NCI-H82 treated with DMSO at 0.1 percent for 48 hours (cell line): ENCODE measurements around the gene PROX2.

Experiments
- DNase-seq: peaks from one replicate; lab custom pipeline; 2025; ENCODE audit not compliant: unreplicated experiment; lab: John Stamatoyannopoulos, UW

PROX2 gene

DNA sequence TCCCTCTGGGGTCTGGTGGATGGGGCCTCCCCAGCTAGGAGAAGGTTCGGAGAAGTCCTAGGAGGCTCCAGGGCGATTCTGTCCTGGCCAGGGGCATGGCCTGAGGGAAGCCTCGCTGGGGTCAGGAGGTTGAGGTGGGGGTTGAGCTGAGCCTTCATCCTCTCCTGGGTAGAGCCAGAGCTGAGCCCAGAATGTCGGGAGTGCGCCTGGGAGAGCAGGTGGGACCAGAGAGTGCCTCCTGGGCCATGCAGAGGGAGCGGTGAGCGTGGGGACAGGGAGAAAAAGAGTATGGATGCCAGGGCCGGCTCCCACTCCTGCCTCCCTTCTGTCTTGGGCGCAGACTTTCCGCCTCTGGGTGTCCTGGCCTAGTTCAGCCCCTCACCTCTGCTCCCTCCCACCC lies 34.0 kb upstream of the PROX2 start:
- no peak for DNase-seq

GRCh38 chr14:74909501-74909900 lies 33.6 kb upstream of the PROX2 start:
- no peak for DNase-seq

GRCh38 chr14:74908861-74909341 lies 33.0 kb upstream of the PROX2 start:
- DNase-seq: no peak

GRCh38 chr14:74907744-74908143 lies 31.8 kb upstream of the PROX2 start:
- DNase-seq: no peak

DNA sequence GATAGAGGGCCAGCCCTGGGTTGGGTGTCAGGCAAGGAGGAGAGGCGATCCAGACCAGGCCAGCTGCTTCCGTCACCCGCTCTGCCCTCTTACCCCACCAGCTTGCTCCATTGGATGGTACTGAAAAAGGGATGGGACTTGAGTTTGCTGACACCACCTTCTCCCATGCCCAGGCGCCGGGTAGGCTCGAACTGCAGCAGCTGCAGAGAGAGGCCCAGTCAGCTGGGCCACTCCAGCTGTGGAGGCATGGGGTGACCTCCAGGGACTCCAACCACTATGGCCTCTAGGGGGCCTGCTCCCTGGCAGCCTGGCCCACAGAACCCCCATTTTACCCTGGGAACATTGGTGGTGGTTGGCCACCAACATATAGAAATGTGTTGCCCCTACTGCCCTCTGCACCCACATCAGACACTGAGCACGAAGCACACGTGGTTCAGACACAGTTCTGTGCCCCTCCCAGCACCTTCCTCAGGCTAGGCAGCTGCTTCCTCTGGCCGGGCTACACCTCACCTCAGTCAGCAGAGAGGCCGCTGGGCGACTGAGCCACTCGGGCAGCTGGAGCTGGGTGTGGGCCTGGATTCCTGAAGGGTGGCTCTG lies 31.1 kb upstream of the PROX2 start:
- DNase-seq: no peak

DNA sequence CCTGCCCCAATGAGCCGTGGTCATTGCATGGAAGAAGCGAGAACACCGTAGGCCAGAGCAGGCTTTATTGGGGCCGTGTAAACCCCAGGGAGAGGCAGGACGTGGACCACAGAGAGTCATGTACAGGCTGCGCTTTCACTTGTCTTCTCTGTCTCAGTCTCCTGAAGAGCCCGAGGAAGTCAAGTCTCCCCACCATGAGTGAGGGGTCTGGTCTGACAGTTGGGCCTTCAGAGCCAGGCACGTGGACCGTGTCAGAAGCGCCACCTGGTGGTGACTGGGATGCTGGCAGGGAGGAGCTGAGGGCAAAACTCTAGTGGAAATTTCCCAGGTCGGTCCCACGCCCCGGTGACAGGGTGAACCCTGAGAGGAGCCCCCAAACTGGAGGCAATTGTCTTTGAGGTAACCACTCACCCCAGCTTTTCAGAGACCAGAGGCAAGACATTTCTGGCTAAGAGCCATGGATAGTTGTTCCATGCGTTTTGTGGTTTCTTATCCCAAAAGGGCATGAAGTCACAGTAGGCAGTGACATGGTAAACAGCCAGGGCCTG lies 29.7 kb upstream of the PROX2 start:
- DNase-seq: no peak

GRCh38 chr14:74904635-74905503 lies 28.9 kb upstream of the PROX2 start:
- DNase-seq: no peak

DNA sequence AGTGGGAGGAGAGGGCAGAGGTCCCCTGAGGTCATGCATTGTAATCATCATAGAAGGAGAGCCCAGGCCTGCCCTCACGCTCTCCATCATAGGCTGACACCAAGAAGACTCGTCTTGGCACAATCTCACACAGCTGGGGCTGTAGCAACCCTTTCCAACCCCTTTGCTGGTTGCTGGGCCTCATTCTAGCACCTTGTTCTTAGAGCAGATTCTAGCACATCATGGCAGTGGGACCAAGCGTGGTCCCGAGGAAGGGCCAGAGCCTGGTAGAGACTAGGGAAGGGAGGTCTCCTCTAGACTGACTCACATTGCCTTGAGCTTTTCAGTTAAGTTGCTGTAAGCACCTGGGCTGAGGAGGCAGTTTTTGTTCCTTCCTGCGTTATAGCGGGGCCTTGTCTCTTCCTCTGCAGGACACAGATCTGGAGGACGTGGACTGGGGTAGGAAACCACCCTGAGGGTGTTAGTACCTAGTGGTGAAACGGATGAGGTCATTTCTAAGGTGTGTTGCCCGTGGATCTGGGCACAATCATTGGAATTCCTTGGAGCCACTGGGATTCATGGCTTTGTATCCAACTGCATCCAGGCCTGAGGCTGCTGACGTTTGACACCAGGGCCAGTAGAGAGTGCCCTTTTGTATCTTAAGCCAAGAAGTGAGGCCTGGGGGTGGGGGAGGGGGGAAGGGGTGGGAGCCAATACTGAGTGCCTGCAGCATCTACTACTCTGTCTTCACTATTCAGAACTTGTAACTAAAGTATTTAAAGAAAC lies 27.2 kb upstream of the PROX2 start:
- no peak for DNase-seq

- DNase-seq: no peak
Measured at GRCh38 chr14:74898694-74899093, 22.7 kb upstream of the PROX2 start.

GRCh38 chr14:74898083-74898482 lies 22.1 kb upstream of the PROX2 start:
- no peak for DNase-seq

- DNase-seq: no peak
Measured at GRCh38 chr14:74897642-74898041, 21.7 kb upstream of the PROX2 start.

DNA sequence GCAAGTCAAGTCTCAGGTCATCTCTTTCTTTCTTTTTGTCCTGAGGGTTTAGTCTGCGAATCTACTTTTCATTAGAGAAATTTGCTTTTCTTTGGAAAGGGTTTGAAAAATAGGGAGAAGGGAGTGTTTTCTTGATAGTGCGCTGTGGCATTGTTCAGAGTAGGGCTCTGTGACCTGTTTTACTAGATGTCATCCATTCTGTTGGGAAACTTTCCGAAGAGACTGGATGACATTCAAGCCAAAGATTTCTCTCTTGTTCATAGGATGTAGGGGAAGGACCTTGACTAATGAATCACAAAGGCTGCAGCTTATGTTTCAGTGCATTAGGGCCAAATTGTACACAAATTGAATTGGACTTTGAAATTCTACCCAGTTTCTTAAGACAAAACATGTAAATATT lies 20.5 kb upstream of the PROX2 start:
- no peak for DNase-seq

DNA sequence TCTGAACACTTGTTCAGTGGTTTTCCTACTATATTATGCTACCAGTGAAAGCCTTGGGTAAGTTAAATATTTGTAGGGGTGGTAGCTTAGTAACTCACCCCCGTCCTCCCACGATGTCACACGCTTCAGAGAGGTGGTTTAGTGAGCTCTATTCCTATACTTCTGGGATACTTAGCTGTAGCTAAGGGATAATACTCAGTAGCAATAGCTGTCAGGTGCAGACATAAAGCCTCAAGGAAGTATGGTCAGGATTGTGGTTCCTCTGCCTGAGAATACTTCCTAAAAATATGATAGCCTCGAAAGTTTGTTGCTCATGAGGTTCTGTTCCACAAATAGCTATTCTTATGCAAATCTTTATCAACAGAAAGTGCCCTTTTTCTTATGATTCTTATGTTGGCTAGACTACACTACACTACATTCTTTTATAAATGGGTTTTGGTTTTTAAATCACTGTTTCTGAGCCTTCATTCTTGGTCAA lies 17.7 kb upstream of the PROX2 start:
- no peak for DNase-seq

DNA sequence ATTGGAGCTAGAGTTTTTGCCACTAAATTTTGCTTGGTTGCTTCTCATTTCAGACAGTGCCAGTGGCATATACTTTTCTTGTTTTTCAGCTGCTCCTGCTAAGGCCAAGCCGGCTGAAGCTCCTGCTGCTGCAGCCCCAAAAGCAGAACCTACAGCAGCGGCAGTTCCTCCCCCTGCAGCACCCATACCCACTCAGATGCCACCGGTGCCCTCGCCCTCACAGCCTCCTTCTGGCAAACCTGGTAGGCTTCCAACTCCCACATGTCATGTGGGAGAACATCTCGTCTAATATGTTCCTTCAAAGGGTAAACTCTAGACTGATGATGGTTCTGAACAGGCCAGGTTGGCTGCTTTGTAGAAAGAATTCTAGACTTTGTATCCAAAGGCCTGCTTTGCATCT lies 16.8 kb upstream of the PROX2 start:
- DNase-seq: no peak

GRCh38 chr14:74891870-74892269 lies 15.9 kb upstream of the PROX2 start:
- DNase-seq: no peak

DNA sequence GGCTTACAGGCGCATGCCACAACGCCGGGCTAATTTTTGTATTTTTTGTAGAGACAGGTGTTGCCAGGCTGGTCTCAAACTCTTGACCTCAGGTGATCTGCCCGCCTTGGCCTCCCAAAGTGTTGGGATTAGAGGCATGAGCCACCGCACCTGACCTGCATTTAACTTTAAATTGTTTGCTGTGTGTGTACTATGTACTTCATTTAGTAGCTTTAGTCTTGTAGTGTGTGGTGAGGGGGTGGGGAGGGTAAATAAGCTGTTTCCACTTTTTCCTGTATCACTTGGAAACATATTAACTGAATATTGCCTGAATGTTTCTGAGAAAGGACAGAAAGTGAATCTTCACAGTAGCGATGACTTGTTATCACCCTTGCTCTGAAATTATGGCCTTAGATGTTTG lies 14.3 kb upstream of the PROX2 start:
- DNase-seq: no peak

DNA sequence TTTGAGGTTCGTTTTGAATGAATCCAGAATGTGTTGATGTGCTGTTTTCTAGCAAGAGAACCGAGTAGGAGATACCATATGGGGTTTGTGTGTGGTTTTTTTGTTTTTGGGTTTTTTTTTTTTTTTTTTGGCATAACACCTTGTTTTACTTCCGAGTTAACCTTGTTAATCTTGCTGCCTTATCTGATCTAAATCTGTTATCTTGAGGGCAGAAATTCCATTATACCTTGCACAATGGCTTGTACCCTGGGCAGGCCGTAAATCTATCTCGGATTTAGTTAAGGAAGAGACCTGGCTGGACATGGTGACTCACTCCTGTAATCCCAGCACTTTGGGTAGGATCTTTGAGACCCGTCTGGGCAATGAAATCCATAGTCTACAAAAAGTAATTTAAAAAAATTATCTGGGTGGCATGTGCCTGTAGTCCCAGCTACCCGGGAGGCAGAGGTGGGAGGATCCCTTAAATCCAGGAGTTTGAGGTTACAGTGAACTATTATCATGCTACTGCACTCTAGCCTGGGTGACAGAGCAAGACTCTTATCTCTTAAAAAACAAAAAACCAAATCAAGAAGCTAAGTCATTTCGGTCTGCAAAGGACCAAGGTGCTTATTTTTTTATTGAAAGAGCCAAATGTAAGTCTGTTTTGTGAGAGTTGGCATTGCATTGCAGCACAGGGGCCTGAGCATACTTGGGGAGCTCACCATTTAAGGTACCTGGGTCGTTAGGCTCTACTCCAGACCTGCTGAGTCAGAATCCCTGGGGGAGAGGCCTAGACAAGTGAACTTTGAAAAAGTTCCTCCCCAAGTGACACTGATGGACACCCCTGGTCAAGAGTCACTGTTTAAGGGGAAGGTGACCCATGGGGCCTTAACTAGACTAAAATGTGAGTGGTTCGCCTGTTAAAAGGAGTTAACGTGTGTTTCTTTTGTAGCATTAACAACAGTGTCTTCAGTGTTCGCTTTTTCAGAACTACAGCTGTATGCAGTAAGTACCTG lies 12.5 kb upstream of the PROX2 start:
- DNase-seq: no peak

- no peak for DNase-seq
Measured at GRCh38 chr14:74886001-74886400, 10.1 kb upstream of the PROX2 start.

DNA sequence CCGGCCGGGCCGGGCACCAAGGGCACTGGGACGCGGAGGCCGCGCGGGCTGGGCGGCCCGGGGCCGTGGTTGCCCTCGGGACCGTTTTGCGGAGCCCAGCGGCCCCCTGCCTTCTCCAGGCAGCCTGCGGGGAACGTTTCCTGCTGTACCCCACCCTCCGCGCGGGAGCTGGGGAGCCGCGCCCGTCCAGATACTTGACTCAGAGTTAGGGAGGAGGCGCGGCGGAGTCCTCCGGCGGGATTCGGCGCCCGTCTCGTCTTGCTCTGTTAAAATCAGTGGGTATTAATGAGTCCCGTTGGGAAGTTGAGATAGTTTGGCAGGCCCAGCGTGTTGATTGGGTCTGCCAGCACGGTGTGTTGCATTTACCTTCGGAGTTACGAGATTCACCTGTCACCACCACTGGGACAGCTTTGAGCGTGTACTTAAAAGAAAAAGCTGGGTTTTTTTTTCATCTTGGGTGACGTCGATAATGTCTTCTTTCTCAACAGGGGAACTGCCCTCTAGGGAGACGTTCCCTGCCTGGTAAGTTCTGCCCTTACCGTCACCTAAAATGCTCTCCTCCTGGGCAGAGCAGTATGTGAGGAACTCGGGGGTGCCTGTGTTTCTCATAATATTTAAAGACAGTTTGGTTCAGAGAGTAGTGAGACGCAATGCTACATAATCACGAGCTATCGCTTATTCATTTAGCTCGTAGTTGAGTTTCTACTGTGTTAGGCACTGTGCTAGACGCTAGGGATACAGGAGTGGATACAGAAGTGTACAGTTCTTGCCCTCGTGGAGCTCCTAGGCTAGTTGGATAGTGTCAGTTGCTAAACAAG lies 6.4 kb upstream of the PROX2 start:
- DNase-seq: no peak
